WTC11 (cell line): ENCODE measurements around the gene RSPRY1.

Experiments
- ATF3 ChIP-seq: sonication (generic); formaldehyde crosslinking; conservative IDR thresholded peaks from 2 replicates; pipeline ENCODE4 v1.8.1; 2022; ENCODE audit warnings: mild to moderate bottlenecking, missing genetic modification reagents
- CREB1 ChIP-seq: sonication (generic); formaldehyde crosslinking; IDR thresholded peaks from 2 replicates; pipeline ENCODE4 v1.8.0; 2023; ENCODE audit warnings: mild to moderate bottlenecking, missing genetic modification reagents
- CTCF ChIP-seq: fragments of 200-600 bp; IDR thresholded peaks from 2 replicates; pipeline ENCODE4 v1.8.0; 2022; ENCODE audit warnings: antibody characterized with exemption
- GTF2I ChIP-seq: fragments of 250-450 bp; sonication (Bioruptor Pico); conservative IDR thresholded peaks from 2 replicates; pipeline ENCODE4 v1.4.0; 2021; ENCODE audit warnings: mild to moderate bottlenecking
- JUN ChIP-seq: sonication (generic); formaldehyde crosslinking; IDR thresholded peaks from 2 replicates; pipeline ENCODE4 v1.8.0; 2023; ENCODE audit warnings: mild to moderate bottlenecking, missing genetic modification reagents
- NR1H2 ChIP-seq: sonication (generic); formaldehyde crosslinking; IDR thresholded peaks from 2 replicates; pipeline ENCODE4 v1.9.0; 2021; ENCODE audit warnings: mild to moderate bottlenecking, moderate library complexity, missing genetic modification reagents
- NR2C2 ChIP-seq: sonication (generic); formaldehyde crosslinking; IDR thresholded peaks from 2 replicates; pipeline ENCODE4 v1.8.0; 2022; ENCODE audit warnings: mild to moderate bottlenecking, missing genetic modification reagents
- PREB ChIP-seq: sonication (generic); formaldehyde crosslinking; IDR thresholded peaks from 2 replicates; pipeline ENCODE4 v1.8.1; 2022; ENCODE audit warnings: mild to moderate bottlenecking, missing genetic modification reagents, moderate library complexity, borderline replicate concordance
- ZNF317 ChIP-seq: sonication (generic); formaldehyde crosslinking; IDR thresholded peaks from 2 replicates; pipeline ENCODE4 v1.8.1; 2023; ENCODE audit warnings: low read depth, mild to moderate bottlenecking, moderate library complexity, missing genetic modification reagents, borderline replicate concordance
- TF ChIP-seq, protein P1 (sequence below): sonication (generic); formaldehyde crosslinking; IDR thresholded peaks from 2 replicates; pipeline ENCODE4 v1.8.1; 2022; ENCODE audit warnings: low read depth, missing genetic modification reagents, borderline replicate concordance
- TF ChIP-seq, protein P2 (sequence below): sonication (generic); formaldehyde crosslinking; IDR thresholded peaks from 2 replicates; pipeline ENCODE4 v1.8.1; 2022; ENCODE audit warnings: low read depth, mild to moderate bottlenecking, moderate library complexity, missing genetic modification reagents, borderline replicate concordance
- TF ChIP-seq, protein P3 (sequence below): sonication (generic); formaldehyde crosslinking; IDR thresholded peaks from 2 replicates; pipeline ENCODE4 v1.8.1; 2023; ENCODE audit warnings: mild to moderate bottlenecking, missing genetic modification reagents, moderate library complexity

- TF ChIP-seq CTCF, result no peak
- TF ChIP-seq ATF3 (CRISPR knock-in tag), result no peak
- TF ChIP-seq JUN (CRISPR knock-in tag), result no peak
- no peak for TF ChIP-seq NR1H2 (CRISPR knock-in tag)
- no peak for TF ChIP-seq ZNF317 (CRISPR knock-in tag)
- no peak for TF ChIP-seq NR2C2 (CRISPR knock-in tag)
- TF ChIP-seq, protein P1, sequence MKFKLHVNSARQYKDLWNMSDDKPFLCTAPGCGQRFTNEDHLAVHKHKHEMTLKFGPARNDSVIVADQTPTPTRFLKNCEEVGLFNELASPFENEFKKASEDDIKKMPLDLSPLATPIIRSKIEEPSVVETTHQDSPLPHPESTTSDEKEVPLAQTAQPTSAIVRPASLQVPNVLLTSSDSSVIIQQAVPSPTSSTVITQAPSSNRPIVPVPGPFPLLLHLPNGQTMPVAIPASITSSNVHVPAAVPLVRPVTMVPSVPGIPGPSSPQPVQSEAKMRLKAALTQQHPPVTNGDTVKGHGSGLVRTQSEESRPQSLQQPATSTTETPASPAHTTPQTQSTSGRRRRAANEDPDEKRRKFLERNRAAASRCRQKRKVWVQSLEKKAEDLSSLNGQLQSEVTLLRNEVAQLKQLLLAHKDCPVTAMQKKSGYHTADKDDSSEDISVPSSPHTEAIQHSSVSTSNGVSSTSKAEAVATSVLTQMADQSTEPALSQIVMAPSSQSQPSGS (CRISPR knock-in tag), result no peak
- no peak for TF ChIP-seq GTF2I (CRISPR knock-in tag)
- TF ChIP-seq, protein P2, sequence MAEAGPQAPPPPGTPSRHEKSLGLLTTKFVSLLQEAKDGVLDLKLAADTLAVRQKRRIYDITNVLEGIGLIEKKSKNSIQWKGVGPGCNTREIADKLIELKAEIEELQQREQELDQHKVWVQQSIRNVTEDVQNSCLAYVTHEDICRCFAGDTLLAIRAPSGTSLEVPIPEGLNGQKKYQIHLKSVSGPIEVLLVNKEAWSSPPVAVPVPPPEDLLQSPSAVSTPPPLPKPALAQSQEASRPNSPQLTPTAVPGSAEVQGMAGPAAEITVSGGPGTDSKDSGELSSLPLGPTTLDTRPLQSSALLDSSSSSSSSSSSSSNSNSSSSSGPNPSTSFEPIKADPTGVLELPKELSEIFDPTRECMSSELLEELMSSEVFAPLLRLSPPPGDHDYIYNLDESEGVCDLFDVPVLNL (CRISPR knock-in tag), result no peak
- no peak for TF ChIP-seq CREB1 (CRISPR knock-in tag)
- TF ChIP-seq, protein P3, sequence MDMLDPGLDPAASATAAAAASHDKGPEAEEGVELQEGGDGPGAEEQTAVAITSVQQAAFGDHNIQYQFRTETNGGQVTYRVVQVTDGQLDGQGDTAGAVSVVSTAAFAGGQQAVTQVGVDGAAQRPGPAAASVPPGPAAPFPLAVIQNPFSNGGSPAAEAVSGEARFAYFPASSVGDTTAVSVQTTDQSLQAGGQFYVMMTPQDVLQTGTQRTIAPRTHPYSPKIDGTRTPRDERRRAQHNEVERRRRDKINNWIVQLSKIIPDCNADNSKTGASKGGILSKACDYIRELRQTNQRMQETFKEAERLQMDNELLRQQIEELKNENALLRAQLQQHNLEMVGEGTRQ (CRISPR knock-in tag), result no peak
- TF ChIP-seq PREB, result no peak
These were observed 19.2 kb upstream of the RSPRY1 start for GRCh38 chr16:57166951-57167350.
